Activated gamma-delta T cell treated with Interleukin-2 at 50 U/mL for 16 hours (primary cell): ENCODE results near the gene CDY2A.
"Not testable (repeated sequence)": the region's sequence is repeated elsewhere in the genome, so short reads cannot be mapped to it uniquely, and the experiment has no call there.

Source experiments
- DNase-seq: peaks from one replicate; pipeline ENCODE4 v3.0.0-alpha.2; 2020

The CDY2A gene, protein sequence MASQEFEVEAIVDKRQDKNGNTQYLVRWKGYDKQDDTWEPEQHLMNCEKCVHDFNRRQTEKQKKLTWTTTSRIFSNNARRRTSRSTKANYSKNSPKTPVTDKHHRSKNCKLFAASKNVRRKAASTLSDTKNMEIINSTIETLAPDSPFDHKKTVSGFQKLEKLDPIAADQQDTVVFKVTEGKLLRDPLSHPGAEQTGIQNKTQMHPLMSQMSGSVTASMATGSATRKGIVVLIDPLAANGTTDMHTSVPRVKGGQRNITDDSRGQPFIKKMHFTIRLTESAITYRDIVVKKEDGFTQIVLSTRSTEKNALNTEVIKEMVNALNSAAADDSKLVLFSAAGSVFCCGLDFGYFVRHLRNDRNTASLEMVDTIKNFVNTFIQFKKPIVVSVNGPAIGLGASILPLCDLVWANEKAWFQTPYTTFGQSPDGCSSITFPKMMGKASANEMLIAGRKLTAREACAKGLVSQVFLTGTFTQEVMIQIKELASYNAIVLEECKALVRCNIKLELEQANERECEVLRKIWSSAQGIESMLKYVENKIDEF

DNA sequence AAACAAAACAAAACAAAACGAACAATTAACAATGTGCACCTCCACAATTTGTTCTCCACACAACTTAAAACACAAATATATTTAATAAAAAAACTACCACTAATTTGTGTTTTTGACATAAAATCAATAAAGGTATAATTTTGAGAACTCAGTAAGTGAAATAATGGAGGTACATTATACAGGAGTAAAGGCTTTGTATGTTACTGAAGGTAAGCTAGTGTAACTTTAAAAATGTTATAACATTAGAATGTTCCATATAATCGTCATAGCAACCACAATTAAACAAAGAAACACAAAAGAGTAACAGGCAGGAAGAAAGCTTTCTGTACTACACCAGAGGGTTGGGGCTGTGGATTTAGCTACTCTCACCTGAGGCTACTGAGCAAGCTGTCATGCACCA is at the start of gene CDY2A:
Gene CDY2A, plus strand, starts transcription at position 301 of the 400 bp plus-strand sequence. CDS start 328 bp downstream, outside the sequence.
- DNase-seq, result not testable (repeated sequence)

DNA sequence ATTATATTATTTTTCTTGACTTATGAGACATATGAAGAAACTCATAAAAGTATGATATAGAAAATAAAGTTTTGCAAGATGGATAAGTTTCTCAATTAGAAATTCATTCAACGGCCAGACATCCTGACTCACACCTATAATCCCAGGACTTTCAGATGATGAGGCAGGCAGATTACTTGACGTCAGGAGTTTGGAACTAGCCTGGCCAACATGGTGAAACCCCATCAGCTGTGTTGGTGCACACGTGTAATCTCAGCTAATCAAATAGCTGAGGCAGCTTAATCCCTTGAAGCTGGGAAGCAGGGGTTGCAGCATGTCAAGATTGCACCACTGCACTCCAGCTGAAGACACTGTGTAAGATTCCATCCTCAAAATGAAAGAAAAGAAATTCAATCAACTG is 28.0 kb upstream of the CDY2A start:
- not testable (repeated sequence) for DNase-seq

- not testable (repeated sequence) for DNase-seq
Observed at GRCh38 chrY:17998266-17998665, 27.3 kb upstream of the CDY2A start.

DNA sequence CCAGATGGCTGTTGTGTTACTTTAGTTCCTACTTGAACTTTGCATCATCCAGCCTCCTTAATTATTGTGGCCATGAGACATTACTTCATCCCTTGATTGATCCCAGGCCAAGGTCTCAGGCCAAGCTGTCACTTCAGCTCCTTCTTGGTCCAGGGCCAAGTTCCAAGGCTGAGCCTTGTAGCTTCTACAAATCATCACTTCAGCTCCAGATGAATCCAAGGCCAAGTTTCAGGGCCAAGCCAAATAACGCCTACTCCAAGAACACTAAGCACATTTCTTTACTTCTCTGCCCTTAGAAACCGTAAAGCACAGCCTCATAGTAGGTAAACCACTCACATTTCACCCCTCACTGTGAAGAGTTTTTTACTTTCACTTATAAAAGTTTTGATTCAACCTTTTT is 1.7 kb upstream of the CDY2A start:
- DNase-seq, result not testable (repeated sequence)

DNA sequence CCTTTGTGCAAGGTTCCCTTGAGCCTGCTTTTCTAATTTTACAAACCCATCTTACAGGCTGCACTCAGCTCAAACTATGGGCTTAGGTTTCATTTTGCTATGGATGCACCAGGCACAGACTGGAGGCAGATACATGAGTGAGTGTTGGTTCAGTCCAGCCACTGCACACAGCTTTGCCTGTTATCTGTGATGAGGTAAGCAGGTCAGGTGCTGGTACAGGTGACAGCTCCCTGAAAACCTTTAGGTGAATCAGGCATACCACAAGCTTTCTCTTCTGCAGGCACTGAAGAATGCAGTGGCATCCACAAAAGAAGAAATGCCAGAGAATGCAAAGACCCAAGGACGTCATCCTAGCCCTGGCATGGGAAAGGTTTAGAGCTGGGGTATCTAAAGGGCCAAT is 3.3 kb downstream of the CDY2A start:
- DNase-seq, result not testable (repeated sequence)

- not testable (repeated sequence) for DNase-seq
Observed at GRCh38 chrY:18030178-18030577, 4.6 kb downstream of the CDY2A start.

GRCh38 chrY:18034100-18034814 is 8.7 kb downstream of the CDY2A start:
- DNase-seq, result not testable (repeated sequence)

GRCh38 chrY:18034864-18035263 is 9.3 kb downstream of the CDY2A start:
- not testable (repeated sequence) for DNase-seq

DNA sequence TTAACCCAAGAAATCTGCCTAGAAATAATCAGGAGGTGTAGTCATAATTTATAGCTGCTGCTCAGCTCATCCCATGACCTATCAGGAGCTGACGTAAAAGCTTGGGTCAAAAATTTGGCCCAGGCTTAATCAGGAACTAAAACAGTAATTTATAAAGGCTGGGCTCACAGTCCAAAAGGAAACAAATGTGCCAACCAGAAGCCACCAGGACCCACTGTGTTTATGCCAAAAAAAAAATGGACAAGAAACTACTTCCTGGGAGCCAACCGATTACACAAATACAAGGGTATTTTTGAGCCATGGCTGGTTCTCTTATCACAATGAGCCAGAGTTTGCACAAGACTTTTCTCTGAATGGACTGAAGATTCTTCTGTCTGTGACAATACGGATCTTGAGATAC is 19.4 kb downstream of the CDY2A start:
- not testable (repeated sequence) for DNase-seq

- DNase-seq, result not testable (repeated sequence)
Observed at GRCh38 chrY:18048149-18049040, 22.8 kb downstream of the CDY2A start.

- not testable (repeated sequence) for DNase-seq
Observed at GRCh38 chrY:18049061-18049460, 23.5 kb downstream of the CDY2A start.

DNA sequence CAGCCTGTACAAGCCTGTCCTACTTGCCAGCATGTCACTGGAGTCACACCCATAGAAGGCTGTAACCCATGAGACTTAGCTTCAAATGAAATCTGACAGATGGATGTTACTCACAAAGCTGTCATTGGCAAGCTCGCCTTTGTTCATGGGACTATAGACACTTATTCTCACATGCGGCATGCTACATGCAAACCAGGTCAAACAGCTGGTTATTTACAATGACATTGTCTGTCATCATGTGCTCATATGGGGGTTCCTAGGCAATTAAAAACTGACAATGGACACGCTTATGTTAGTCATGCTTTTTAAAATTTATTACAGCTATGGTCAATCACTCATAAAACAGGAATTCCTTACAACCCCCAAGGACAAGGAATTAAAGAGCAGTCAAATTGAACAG is 30.9 kb downstream of the CDY2A start:
- not testable (repeated sequence) for DNase-seq

- DNase-seq, result not testable (repeated sequence)
Observed at GRCh38 chrY:18073464-18073863, 47.9 kb downstream of the CDY2A start.
